Panc1 (cell line): ENCODE results near the gene CERKL. TPM values are rescaled to one million over a fixed set of nuclear protein-coding genes. Genes with fewer than 3 reads are reported as not detected.

Source experiments
- ATAC-seq: fragments of 200-7000 bp; cut with Tn5 transposase; 2 replicates; pipeline ENCODE4 v1.9.1; 2020; ENCODE audit warnings: mild to moderate bottlenecking, moderate library complexity
- BruUV-seq: library from RNA; stranded (reverse); fragments of 400-500 nt; replicated peaks from 2 replicates; lab custom pipeline; 2021; lab: Mats Ljungman, UMichigan
- CTCF ChIA-PET: fragments of 300-600 bp; sonication (Branson Sonifier 250); formaldehyde crosslinking; loops from one replicate; lab custom pipeline; 2022; ENCODE audit warnings: antibody characterized with exemption; lab: Charles Lee
- POLR2A ChIA-PET: fragments of 300-600 bp; sonication (Branson Sonifier 250); formaldehyde crosslinking; loops from one replicate; lab custom pipeline; 2022; ENCODE audit warnings: antibody characterized with exemption; lab: Charles Lee
- DNase-seq: peaks from one replicate; pipeline ENCODE4 v3.0.0-alpha.2; 2010; ENCODE audit warnings: low read depth, low spot score
- H3K27ac ChIP-seq: 2 replicates; pipeline ENCODE4 v1.5.1; 2011; ENCODE audit warnings: mild to moderate bottlenecking, low read length, inconsistent platforms
- H3K27me3 ChIP-seq: fragments of 200-500 bp; sonication (Bioruptor generic); 2 replicates; pipeline ENCODE4 v1.6.0; 2014; ENCODE audit warnings: low read length, inconsistent platforms; ENCODE audit not compliant: control insufficient read depth, insufficient read depth
- H3K36me3 ChIP-seq: fragments of 200-500 bp; sonication (Bioruptor generic); 2 replicates; pipeline ENCODE4 v1.5.1; 2014; ENCODE audit warnings: inconsistent platforms, mild to moderate bottlenecking, low read length, moderate library complexity; ENCODE audit not compliant: control insufficient read depth, insufficient read depth
- H3K4me1 ChIP-seq: 2 replicates; pipeline ENCODE4 v1.5.1; 2011; ENCODE audit warnings: inconsistent platforms, mild to moderate bottlenecking, low read length, moderate library complexity; ENCODE audit not compliant: control insufficient read depth, insufficient read depth
- H3K4me3 ChIP-seq, 2 experiments: 2 replicates each; pipeline ENCODE4 v1.5.1; 2011 to 2012; ENCODE audit warnings: low read depth in 2 of 2, low read length in 2 of 2, mild to moderate bottlenecking in 2 of 2, inconsistent platforms in 1 of 2, moderate library complexity in 1 of 2
- H3K9me3 ChIP-seq: fragments of 200-500 bp; sonication (Bioruptor generic); 2 replicates; pipeline ENCODE4 v1.5.1; 2014; ENCODE audit warnings: low read depth, mild to moderate bottlenecking, inconsistent platforms, low read length, moderate library complexity; ENCODE audit not compliant: control insufficient read depth, insufficient read depth
- POLR2AphosphoS5 ChIP-seq: IDR thresholded peaks from 2 replicates; pipeline ENCODE4 v1.6.1; 2012; ENCODE audit warnings: mild to moderate bottlenecking, low read depth, low read length, moderate library complexity
- SIN3A ChIP-seq: IDR thresholded peaks from 2 replicates; pipeline ENCODE4 v1.6.1; 2012; ENCODE audit warnings: low read depth, mild to moderate bottlenecking, low read length, moderate library complexity, borderline replicate concordance; ENCODE audit not compliant: insufficient read depth
- TCF7L2 ChIP-seq: IDR thresholded peaks from 2 replicates; pipeline ENCODE4 v1.6.1; 2011; ENCODE audit warnings: mild to moderate bottlenecking, low read depth, low read length, inconsistent platforms
- in situ Hi-C: cut with HindIII; loops from 2 replicates; pipeline ENCODE4 v1.10.0; 2016; ENCODE audit warnings: low sequenced_read_pairs, low pct_unique_long_range_greater_than_20kb
- intact Hi-C: fragments of 100-400 bp; cut with micrococcal nuclease; formaldehyde crosslinking; loops from one replicate; pipeline ENCODE4 v1.10.0; 2022; ENCODE audit not compliant: unreplicated experiment
- total RNA-seq: library from RNA; stranded (reverse); gene quantifications from one replicate; pipeline ENCODE4 v1.2.1, GENCODE V29; 2021; ENCODE audit not compliant: unreplicated experiment
- TF ChIP-seq, protein P1 (sequence below), 2 experiments: IDR thresholded peaks; 2 replicates each; pipeline ENCODE4 v1.6.1; 2011 to 2012; ENCODE audit warnings: low read depth in 2 of 2, control low read depth in 1 of 2, low read length in 1 of 2, mild to moderate bottlenecking in 1 of 2, moderate library complexity in 1 of 2; ENCODE audit not compliant: insufficient read depth in 1 of 2
- TF ChIP-seq, protein P2 (sequence below): fragments of 450-650 bp; IDR thresholded peaks from 2 replicates; pipeline ENCODE4 v1.5.1; 2017; ENCODE audit warnings: mild to moderate bottlenecking

The CERKL gene
- total RNA-seq, 1 experiment from 2014 or later: 0.87 TPM

DNA sequence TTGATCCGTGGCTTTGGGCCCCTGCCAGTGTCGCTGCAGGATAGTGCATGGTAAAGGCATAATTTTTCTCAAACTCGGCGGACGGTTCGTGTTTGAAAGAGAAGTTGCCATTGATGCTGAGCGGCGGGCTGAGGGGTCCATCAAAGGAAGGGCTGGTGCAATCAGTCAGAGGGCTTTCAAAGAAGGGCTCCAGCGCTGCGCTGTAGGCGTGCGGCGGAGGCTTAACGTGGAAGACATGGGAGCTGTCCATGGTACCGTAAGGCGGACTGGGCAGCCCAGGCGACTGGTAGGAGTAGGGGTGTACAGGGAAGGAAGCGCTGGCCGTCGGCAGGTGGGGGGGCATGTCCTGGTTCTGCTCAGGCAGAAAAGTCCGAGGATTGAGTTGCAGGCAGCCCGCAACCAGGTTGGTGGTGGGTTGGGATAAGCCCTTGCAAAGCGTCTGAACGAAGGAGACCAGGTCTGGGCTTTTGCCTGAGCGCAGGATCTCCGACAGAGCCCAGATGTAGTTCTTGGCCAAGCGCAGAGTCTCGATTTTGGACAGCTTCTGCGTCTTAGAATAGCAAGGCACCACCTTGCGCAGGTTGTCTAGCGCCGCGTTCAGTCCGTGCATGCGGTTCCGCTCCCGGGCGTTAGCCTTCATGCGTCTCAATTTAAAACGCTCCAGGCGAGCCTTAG lies 21.1 kb upstream of the CERKL start:
- Histone ChIP-seq H3K36me3 (no peaks in the 10 kb centered on the region), H3K27me3 (peaks cover 18% of the 10 kb centered on the region), H3K4me3 (no peak overlapping the region), H3K9me3 (no peaks in the 10 kb centered on the region), H3K4me1 (no peaks in the 10 kb centered on the region), H3K27ac (no peak overlapping the region)
- in situ Hi-C loops: no loop called here
- intact Hi-C loops: no loop called here
- POLR2A ChIA-PET: no interaction called here
- no TSS peak for BruUV-seq
- ATAC-seq (peak; percentile 76), DNase-seq (no peak)
- TF ChIP-seq, protein P1, sequence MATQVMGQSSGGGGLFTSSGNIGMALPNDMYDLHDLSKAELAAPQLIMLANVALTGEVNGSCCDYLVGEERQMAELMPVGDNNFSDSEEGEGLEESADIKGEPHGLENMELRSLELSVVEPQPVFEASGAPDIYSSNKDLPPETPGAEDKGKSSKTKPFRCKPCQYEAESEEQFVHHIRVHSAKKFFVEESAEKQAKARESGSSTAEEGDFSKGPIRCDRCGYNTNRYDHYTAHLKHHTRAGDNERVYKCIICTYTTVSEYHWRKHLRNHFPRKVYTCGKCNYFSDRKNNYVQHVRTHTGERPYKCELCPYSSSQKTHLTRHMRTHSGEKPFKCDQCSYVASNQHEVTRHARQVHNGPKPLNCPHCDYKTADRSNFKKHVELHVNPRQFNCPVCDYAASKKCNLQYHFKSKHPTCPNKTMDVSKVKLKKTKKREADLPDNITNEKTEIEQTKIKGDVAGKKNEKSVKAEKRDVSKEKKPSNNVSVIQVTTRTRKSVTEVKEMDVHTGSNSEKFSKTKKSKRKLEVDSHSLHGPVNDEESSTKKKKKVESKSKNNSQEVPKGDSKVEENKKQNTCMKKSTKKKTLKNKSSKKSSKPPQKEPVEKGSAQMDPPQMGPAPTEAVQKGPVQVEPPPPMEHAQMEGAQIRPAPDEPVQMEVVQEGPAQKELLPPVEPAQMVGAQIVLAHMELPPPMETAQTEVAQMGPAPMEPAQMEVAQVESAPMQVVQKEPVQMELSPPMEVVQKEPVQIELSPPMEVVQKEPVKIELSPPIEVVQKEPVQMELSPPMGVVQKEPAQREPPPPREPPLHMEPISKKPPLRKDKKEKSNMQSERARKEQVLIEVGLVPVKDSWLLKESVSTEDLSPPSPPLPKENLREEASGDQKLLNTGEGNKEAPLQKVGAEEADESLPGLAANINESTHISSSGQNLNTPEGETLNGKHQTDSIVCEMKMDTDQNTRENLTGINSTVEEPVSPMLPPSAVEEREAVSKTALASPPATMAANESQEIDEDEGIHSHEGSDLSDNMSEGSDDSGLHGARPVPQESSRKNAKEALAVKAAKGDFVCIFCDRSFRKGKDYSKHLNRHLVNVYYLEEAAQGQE (IDR thresholded peaks at IDR 0.05; ENCODE audit: insufficient read depth in 1 of 2, low read depth in 2 of 2, low read length in 1 of 2): peak; percentile 99
- TF ChIP-seq SIN3A: no peak
- CTCF ChIA-PET: no interaction called here

DNA sequence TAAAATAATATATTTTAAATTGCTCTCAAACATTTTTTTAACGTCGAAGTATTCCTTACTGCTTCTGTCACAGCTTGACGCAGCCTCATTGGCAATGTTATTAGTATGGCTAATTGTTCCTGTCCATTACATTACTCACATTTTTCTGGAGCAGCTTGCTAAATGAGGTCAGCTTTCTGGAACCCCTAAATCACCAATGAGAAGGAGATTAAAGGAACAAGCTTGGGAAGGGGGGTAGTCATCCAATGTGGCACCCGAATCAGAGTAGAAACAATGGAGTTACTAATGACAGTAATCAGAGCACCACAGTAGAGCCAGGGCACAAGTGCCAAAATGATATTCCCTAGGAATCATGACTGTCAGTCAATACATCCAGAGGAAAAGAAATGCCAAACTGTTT lies 18.3 kb upstream of the CERKL start:
- TF ChIP-seq SIN3A (no peak), POLR2AphosphoS5 (no peak), TCF7L2 (no peak)
- TF ChIP-seq, protein P1 (IDR thresholded peaks at IDR 0.05; ENCODE audit: insufficient read depth in 1 of 2, low read depth in 2 of 2, low read length in 1 of 2): no peak
- TF ChIP-seq, protein P2, sequence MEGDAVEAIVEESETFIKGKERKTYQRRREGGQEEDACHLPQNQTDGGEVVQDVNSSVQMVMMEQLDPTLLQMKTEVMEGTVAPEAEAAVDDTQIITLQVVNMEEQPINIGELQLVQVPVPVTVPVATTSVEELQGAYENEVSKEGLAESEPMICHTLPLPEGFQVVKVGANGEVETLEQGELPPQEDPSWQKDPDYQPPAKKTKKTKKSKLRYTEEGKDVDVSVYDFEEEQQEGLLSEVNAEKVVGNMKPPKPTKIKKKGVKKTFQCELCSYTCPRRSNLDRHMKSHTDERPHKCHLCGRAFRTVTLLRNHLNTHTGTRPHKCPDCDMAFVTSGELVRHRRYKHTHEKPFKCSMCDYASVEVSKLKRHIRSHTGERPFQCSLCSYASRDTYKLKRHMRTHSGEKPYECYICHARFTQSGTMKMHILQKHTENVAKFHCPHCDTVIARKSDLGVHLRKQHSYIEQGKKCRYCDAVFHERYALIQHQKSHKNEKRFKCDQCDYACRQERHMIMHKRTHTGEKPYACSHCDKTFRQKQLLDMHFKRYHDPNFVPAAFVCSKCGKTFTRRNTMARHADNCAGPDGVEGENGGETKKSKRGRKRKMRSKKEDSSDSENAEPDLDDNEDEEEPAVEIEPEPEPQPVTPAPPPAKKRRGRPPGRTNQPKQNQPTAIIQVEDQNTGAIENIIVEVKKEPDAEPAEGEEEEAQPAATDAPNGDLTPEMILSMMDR: no peak
- ChIA-PET POLR2A (no interaction called here), CTCF (no interaction called here)
- Histone ChIP-seq H3K27ac (no peak overlapping the region), H3K4me1 (no peaks in the 10 kb centered on the region), H3K36me3 (no peaks in the 10 kb centered on the region), H3K9me3 (no peaks in the 10 kb centered on the region), H3K4me3 (no peak overlapping the region), H3K27me3 (peaks cover 12% of the 10 kb centered on the region)
- in situ Hi-C loops: no loop called here
- no peak for ATAC-seq
- no peak for DNase-seq
- BruUV-seq: no TSS peak
- intact Hi-C loops: no loop called here
